Fibroblast of lung (primary cell): ENCODE data around the gene OPRD1. TPM values are rescaled to one million over a fixed set of nuclear protein-coding genes. Genes with fewer than 3 reads are reported as not detected.
"Not testable (repeated sequence)": the region's sequence is repeated elsewhere in the genome, so short reads cannot be mapped to it uniquely, and the experiment has no call there.

Experiments used
- DNase-seq, 2 donors: peaks; one replicate each; pipeline versions ENCODE4 v3.0.0 to v3.0.0-alpha.2; 2010; ENCODE audit warnings: low read depth in 2 of 2
- H2AFZ ChIP-seq: 2 replicates; pipeline ENCODE4 v1.5.1; 2012; ENCODE audit warnings: low read length, control low read depth, inconsistent platforms
- H3K27ac ChIP-seq: 2 replicates; pipeline ENCODE4 v1.5.1; 2011; ENCODE audit warnings: low read length, control low read depth; ENCODE audit not compliant: insufficient read depth
- H3K27me3 ChIP-seq: 2 replicates; pipeline ENCODE4 v1.5.1; 2011; ENCODE audit warnings: mild to moderate bottlenecking, low read length; ENCODE audit not compliant: control insufficient read depth, insufficient read depth
- H3K36me3 ChIP-seq: 2 replicates; pipeline ENCODE4 v1.5.1; 2011; ENCODE audit warnings: low read length; ENCODE audit not compliant: control insufficient read depth, insufficient read depth
- H3K4me1 ChIP-seq: 2 replicates; pipeline ENCODE4 v1.5.1; 2011; ENCODE audit warnings: low read length; ENCODE audit not compliant: control insufficient read depth, insufficient read depth; ENCODE audit errors: extremely low read depth
- H3K4me2 ChIP-seq: 2 replicates; pipeline ENCODE4 v1.5.1; 2011; ENCODE audit warnings: low read length, control low read depth; ENCODE audit not compliant: insufficient read depth; ENCODE audit errors: extremely low read depth
- H3K4me3 ChIP-seq, 4 experiments: fragments of 200-600 bp in 1 of 4; sonication (generic) in 1 of 4; replicated peaks in 1 of 4; 2 replicates each; pipeline ENCODE4 v1.5.1; 2011 to 2016; ENCODE audit warnings: low read length in 4 of 4, low read depth in 3 of 4, mild to moderate bottlenecking in 3 of 4, control low read depth in 2 of 4, inconsistent platforms in 1 of 4, mixed read lengths in 1 of 4; ENCODE audit not compliant: insufficient read depth in 1 of 4; ENCODE audit errors: control extremely low read depth in 1 of 4
- H3K79me2 ChIP-seq: 2 replicates; pipeline ENCODE4 v1.5.1; 2012; ENCODE audit warnings: mild to moderate bottlenecking, low read length, inconsistent platforms; ENCODE audit not compliant: control insufficient read depth, insufficient read depth
- H3K9ac ChIP-seq: 2 replicates; pipeline ENCODE4 v1.5.1; 2011; ENCODE audit warnings: mild to moderate bottlenecking, low read length, control low read depth; ENCODE audit not compliant: insufficient read depth
- H3K9me3 ChIP-seq: 2 replicates; pipeline ENCODE4 v1.5.1; 2012; ENCODE audit warnings: low read depth, low read length; ENCODE audit not compliant: control insufficient read depth, insufficient read depth
- H4K20me1 ChIP-seq: 2 replicates; pipeline ENCODE4 v1.5.1; 2011; ENCODE audit warnings: low read length; ENCODE audit not compliant: control insufficient read depth, insufficient read depth; ENCODE audit errors: extremely low read depth
- CTCF ChIP-seq, 2 donors: IDR thresholded peaks in 1 of 2; conservative IDR thresholded peaks in 1 of 2; 1 replicate in 1 of 2; 2 replicates in 1 of 2; pipeline ENCODE4 v1.5.1; 2011 to 2012; ENCODE audit warnings: low read length in 2 of 2, control low read depth in 1 of 2, inconsistent platforms in 1 of 2, low read depth in 1 of 2, mild to moderate bottlenecking in 1 of 2
- EZH2 ChIP-seq: IDR thresholded peaks from 2 replicates; pipeline ENCODE4 v1.5.1; 2012; ENCODE audit warnings: low read length, control low read depth, mild to moderate bottlenecking; ENCODE audit errors: missing control alignments
- polyA plus RNA-seq, 2 donors: library from polyadenylated mRNA; depleted of rRNA in 1 of 2; stranded (reverse) in 1 of 2; unstranded in 1 of 2; fragments of >200 nt; gene quantifications; 2 replicates each; pipeline ENCODE4 v1.2.1, GENCODE V29; 2011 to 2012; ENCODE audit warnings: missing spikeins in 1 of 2
- total RNA-seq: library from RNA; depleted of rRNA; stranded (reverse); fragments of >200 nt; gene quantifications from 2 replicates; pipeline ENCODE4 v1.2.1, GENCODE V29; 2014

Gene OPRD1
- total and polyA plus RNA-seq, 2 donors (not counting 1 experiment from before 2014, with no cell fraction given): under 0.01 to 0.01 TPM

DNA sequence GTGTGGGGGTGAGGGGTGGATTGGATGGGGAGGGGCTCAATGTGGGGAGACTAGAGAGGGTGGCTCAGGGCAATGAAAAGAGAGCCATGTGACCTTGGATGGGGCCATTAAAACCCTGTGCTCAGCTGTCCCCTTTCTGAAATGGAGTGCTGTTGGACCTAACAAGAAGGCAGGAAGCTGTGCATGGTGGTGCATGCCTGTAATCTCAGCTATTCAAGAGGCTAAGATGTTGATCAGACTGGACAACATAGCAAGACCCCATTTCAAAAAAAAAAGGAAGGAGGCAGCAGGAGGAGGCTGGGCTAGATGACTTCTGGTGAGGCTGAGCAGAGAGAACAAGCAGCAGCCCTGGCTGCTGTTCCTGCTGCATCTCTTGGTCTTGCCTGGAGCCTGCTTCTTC, 7.0 kb downstream of the OPRD1 start:
- Histone ChIP-seq H3K27me3 (peaks cover 8% of the 10 kb centered on the region), H3K27ac (no peak overlapping the region), H3K4me1 (no peaks in the 10 kb centered on the region), H3K9ac (no peak overlapping the region), H4K20me1 (no peaks in the 10 kb centered on the region), H2AFZ (no peak overlapping the region), H3K36me3 (no peaks in the 10 kb centered on the region), H3K4me3 (no peak overlapping the region), H3K9me3 (no peaks in the 10 kb centered on the region), H3K79me2 (no peaks in the 10 kb centered on the region), H3K4me2 (no peak overlapping the region)
- TF ChIP-seq CTCF (conservative IDR thresholded peaks at IDR 0.05 in 1 of 2, IDR thresholded peaks at IDR 0.05 in 1 of 2; ENCODE audit: low read depth in 1 of 2, low read length in 2 of 2): no peak
- TF ChIP-seq EZH2: no peak
- DNase-seq: no peak

- no peaks in the 10 kb centered on the region for H3K79me2 ChIP-seq
- H3K36me3 ChIP-seq: no peaks in the 10 kb centered on the region
- TF ChIP-seq CTCF (conservative IDR thresholded peaks at IDR 0.05 in 1 of 2, IDR thresholded peaks at IDR 0.05 in 1 of 2; ENCODE audit: low read depth in 1 of 2, low read length in 2 of 2) (no peak), EZH2 (no peak)
- no peaks in the 10 kb centered on the region for H3K27me3 ChIP-seq
- H3K4me2 ChIP-seq: no peak overlapping the region
- H3K9me3 ChIP-seq: no peaks in the 10 kb centered on the region
- H2AFZ ChIP-seq: no peak overlapping the region
- H4K20me1 ChIP-seq: no peaks in the 10 kb centered on the region
- no peak overlapping the region for H3K27ac ChIP-seq
- no peaks in the 10 kb centered on the region for H3K4me1 ChIP-seq
- H3K4me3 ChIP-seq: no peak overlapping the region
- DNase-seq: no peak
- no peak overlapping the region for H3K9ac ChIP-seq
Measured at GRCh38 chr1:28822799-28823198, 10.8 kb downstream of the OPRD1 start.

- not testable (repeated sequence) for H3K9ac ChIP-seq, H3K4me3 ChIP-seq, DNase-seq
Measured at GRCh38 chr1:28824061-28824460, 12.1 kb downstream of the OPRD1 start.

GRCh38 chr1:28828227-28828858, 16.4 kb downstream of the OPRD1 start:
- not testable (repeated sequence) for DNase-seq, H2AFZ ChIP-seq, H3K27me3 ChIP-seq, H3K4me2 ChIP-seq, H3K4me1 ChIP-seq, H3K9me3 ChIP-seq, H3K36me3 ChIP-seq, H3K9ac ChIP-seq, H3K27ac ChIP-seq, H3K79me2 ChIP-seq, H4K20me1 ChIP-seq, H3K4me3 ChIP-seq

More at GRCh38 chr1:28824061-28824460, 12.1 kb downstream of the OPRD1 start:
- H3K36me3 ChIP-seq, H3K4me1 ChIP-seq, H3K4me2 ChIP-seq, H2AFZ ChIP-seq, H3K27me3 ChIP-seq, H3K9me3 ChIP-seq, H3K27ac ChIP-seq, H4K20me1 ChIP-seq, H3K79me2 ChIP-seq: not testable (repeated sequence)
